Dendritic cell treated with granulocyte-macrophage colony-stimulating factor and Interleukin-4, amounts not matched to agents 40 ng/mL and 50 ng/mL, for 4 days (primary cell): ENCODE measurements around the gene ZNF564.
"Not testable (repeated sequence)": the region's sequence is repeated elsewhere in the genome, so short reads cannot be mapped to it uniquely, and the experiment has no call there.

ENCODE experiments used
- H3K27ac Mint-ChIP-seq: one replicate; pipeline ENCODE4 v1.8.0; 2022; ENCODE audit warnings: mild to moderate bottlenecking, mixed read lengths
- H3K27me3 Mint-ChIP-seq: one replicate; pipeline ENCODE4 v1.8.0; 2022; ENCODE audit warnings: mild to moderate bottlenecking, mixed read lengths
- H3K36me3 Mint-ChIP-seq: one replicate; pipeline ENCODE4 v1.8.0; 2022; ENCODE audit warnings: low read depth, mixed read lengths
- H3K4me1 Mint-ChIP-seq: one replicate; pipeline ENCODE4 v1.8.0; 2022; ENCODE audit warnings: low read depth, mixed read lengths
- H3K4me3 Mint-ChIP-seq: one replicate; pipeline ENCODE4 v1.8.0; 2022; ENCODE audit warnings: mild to moderate bottlenecking, moderate library complexity, mixed read lengths
- H3K9me3 Mint-ChIP-seq: one replicate; pipeline ENCODE4 v1.8.0; 2022; ENCODE audit warnings: mixed read lengths
- intact Hi-C: fragments of 100-400 bp; cut with micrococcal nuclease; formaldehyde crosslinking; loops from one replicate; pipeline ENCODE4 v1.15.0; 2022

The ZNF564 gene

GRCh38 chr19:12551060-12551832 is at the start of gene ZNF564:
ZNF564 (minus strand) TSS chr19:12551482; CDS start chr19:12551332, 150 bp downstream.
- Mint-ChIP-seq H3K4me3 (peak within 1 kb of the TSS; percentile 85), H3K9me3 (peaks cover 15% of the 10 kb centered on the region), H3K27ac (peak within 1 kb of the TSS; percentile 94), H3K27me3 (peaks cover 10% of the 10 kb centered on the region), H3K36me3 (peaks cover 58% of the 10 kb centered on the region), H3K4me1 (peaks cover 17% of the 10 kb centered on the region)
- intact Hi-C loops = loop anchor here (5.0 kb wide), 1 partner anchor 54 kb away; no protein-coding TSS in a partner anchor

GRCh38 chr19:12597594-12597993 is 46.3 kb upstream of the ZNF564 start:
- Mint-ChIP-seq H3K27ac (no peak overlapping the region), H3K36me3 (peaks cover 80% of the 10 kb centered on the region), H3K9me3 (no peaks in the 10 kb centered on the region), H3K27me3 (no peaks in the 10 kb centered on the region), H3K4me3 (no peak overlapping the region), H3K4me1 (no peaks in the 10 kb centered on the region)
- intact Hi-C loops = no loop called here

- H3K9me3 Mint-ChIP-seq = no peaks in the 10 kb centered on the region
- no peak overlapping the region for H3K4me3 Mint-ChIP-seq
- intact Hi-C loops = no loop called here
- H3K27me3 Mint-ChIP-seq = no peaks in the 10 kb centered on the region
- no peaks in the 10 kb centered on the region for H3K4me1 Mint-ChIP-seq
- peaks cover 78% of the 10 kb centered on the region for H3K36me3 Mint-ChIP-seq
- H3K27ac Mint-ChIP-seq = no peak overlapping the region
Observed at GRCh38 chr19:12596927-12597548, 45.8 kb upstream of the ZNF564 start.

GRCh38 chr19:12596485-12596884 is 45.2 kb upstream of the ZNF564 start:
- no peaks in the 10 kb centered on the region for H3K4me1 Mint-ChIP-seq
- H3K9me3 Mint-ChIP-seq = no peaks in the 10 kb centered on the region
- H3K27me3 Mint-ChIP-seq = no peaks in the 10 kb centered on the region
- no peak overlapping the region for H3K4me3 Mint-ChIP-seq
- no peak overlapping the region for H3K27ac Mint-ChIP-seq
- intact Hi-C loops = no loop called here
- H3K36me3 Mint-ChIP-seq = peaks cover 78% of the 10 kb centered on the region

GRCh38 chr19:12581100-12581499 is 29.8 kb upstream of the ZNF564 start:
- H3K36me3 Mint-ChIP-seq = peaks cover 77% of the 10 kb centered on the region
- H3K27me3 Mint-ChIP-seq = no peaks in the 10 kb centered on the region
- H3K27ac Mint-ChIP-seq = no peak overlapping the region
- no peaks in the 10 kb centered on the region for H3K4me1 Mint-ChIP-seq
- H3K4me3 Mint-ChIP-seq = no peak overlapping the region
- H3K9me3 Mint-ChIP-seq = peaks cover 68% of the 10 kb centered on the region
- intact Hi-C loops = no loop called here

- intact Hi-C loops = no loop called here
- Mint-ChIP-seq H3K4me1 (no peaks in the 10 kb centered on the region), H3K9me3 (peaks cover 68% of the 10 kb centered on the region), H3K27ac (no peak overlapping the region), H3K36me3 (peaks cover 77% of the 10 kb centered on the region), H3K27me3 (no peaks in the 10 kb centered on the region), H3K4me3 (no peak overlapping the region)
Observed at GRCh38 chr19:12580180-12580694, 29.0 kb upstream of the ZNF564 start.

GRCh38 chr19:12578641-12579040 is 27.4 kb upstream of the ZNF564 start:
- H3K36me3 Mint-ChIP-seq = peaks cover 68% of the 10 kb centered on the region

GRCh38 chr19:12574036-12574435 is 22.8 kb upstream of the ZNF564 start:
- intact Hi-C loops = no loop called here
- H3K27me3 Mint-ChIP-seq = no peaks in the 10 kb centered on the region
- H3K27ac Mint-ChIP-seq = no peak overlapping the region
- H3K9me3 Mint-ChIP-seq = peaks cover 27% of the 10 kb centered on the region
- H3K36me3 Mint-ChIP-seq = peaks cover 25% of the 10 kb centered on the region
- no peak overlapping the region for H3K4me3 Mint-ChIP-seq
- peaks cover 8% of the 10 kb centered on the region for H3K4me1 Mint-ChIP-seq

More at GRCh38 chr19:12578641-12579040, 27.4 kb upstream of the ZNF564 start:
- no peak overlapping the region for H3K27ac Mint-ChIP-seq
- H3K4me3 Mint-ChIP-seq = no peak overlapping the region
- peaks cover 65% of the 10 kb centered on the region for H3K9me3 Mint-ChIP-seq
- intact Hi-C loops = no loop called here
- peaks cover 8% of the 10 kb centered on the region for H3K4me1 Mint-ChIP-seq
- no peaks in the 10 kb centered on the region for H3K27me3 Mint-ChIP-seq

GRCh38 chr19:12567951-12568350 is 16.7 kb upstream of the ZNF564 start:
- no peak overlapping the region for H3K27ac Mint-ChIP-seq
- H3K27me3 Mint-ChIP-seq = peaks cover under 1% of the 10 kb centered on the region
- no peaks in the 10 kb centered on the region for H3K36me3 Mint-ChIP-seq
- H3K4me3 Mint-ChIP-seq = no peak overlapping the region
- no peaks in the 10 kb centered on the region for H3K9me3 Mint-ChIP-seq
- intact Hi-C loops = no loop called here
- no peaks in the 10 kb centered on the region for H3K4me1 Mint-ChIP-seq

- H3K9me3 Mint-ChIP-seq, H3K27me3 Mint-ChIP-seq, intact Hi-C loops, H3K27ac Mint-ChIP-seq, H3K4me1 Mint-ChIP-seq, H3K4me3 Mint-ChIP-seq, H3K36me3 Mint-ChIP-seq: not testable (repeated sequence)
Observed at GRCh38 chr19:12566380-12566779, 15.1 kb upstream of the ZNF564 start.

GRCh38 chr19:12564016-12564664 is 12.9 kb upstream of the ZNF564 start:
- H3K27me3 Mint-ChIP-seq = peaks cover 3% of the 10 kb centered on the region
- no peaks in the 10 kb centered on the region for H3K4me1 Mint-ChIP-seq
- intact Hi-C loops = loop anchor here (1.0 to 5.0 kb wide), 2 partner anchors 48 to 108 kb away; partner anchors contain the start of genes ZNF490 and ZNF791
- H3K4me3 Mint-ChIP-seq = no peak overlapping the region
- no peak overlapping the region for H3K27ac Mint-ChIP-seq
- no peaks in the 10 kb centered on the region for H3K9me3 Mint-ChIP-seq
- no peaks in the 10 kb centered on the region for H3K36me3 Mint-ChIP-seq

- intact Hi-C loops = no loop called here
- H3K36me3 Mint-ChIP-seq = peaks cover 15% of the 10 kb centered on the region
- peaks cover 5% of the 10 kb centered on the region for H3K4me1 Mint-ChIP-seq
- H3K27ac Mint-ChIP-seq = no peak overlapping the region
- H3K27me3 Mint-ChIP-seq = peaks cover 10% of the 10 kb centered on the region
- no peaks in the 10 kb centered on the region for H3K9me3 Mint-ChIP-seq
- no peak overlapping the region for H3K4me3 Mint-ChIP-seq
Observed at GRCh38 chr19:12555456-12555930, 4.2 kb upstream of the ZNF564 start.

GRCh38 chr19:12546903-12547302 is 4.4 kb downstream of the ZNF564 start:
- intact Hi-C loops = no loop called here
- Mint-ChIP-seq H3K4me3 (no peak overlapping the region), H3K9me3 (peaks cover 52% of the 10 kb centered on the region), H3K4me1 (peaks cover 38% of the 10 kb centered on the region), H3K27ac (no peak overlapping the region), H3K27me3 (no peaks in the 10 kb centered on the region), H3K36me3 (peaks cover 99% of the 10 kb centered on the region)

GRCh38 chr19:12546068-12546467 is 5.2 kb downstream of the ZNF564 start:
- H3K4me3 Mint-ChIP-seq = no peak overlapping the region

More at GRCh38 chr19:12546068-12546467, 5.2 kb downstream of the ZNF564 start:
- Mint-ChIP-seq H3K27me3 (no peaks in the 10 kb centered on the region), H3K27ac (no peak overlapping the region), H3K36me3 (peaks cover 99% of the 10 kb centered on the region), H3K9me3 (peaks cover 52% of the 10 kb centered on the region), H3K4me1 (peaks cover 33% of the 10 kb centered on the region)
- intact Hi-C loops = no loop called here
